Measurements from ENCODE around the gene FRRS1. TPM values are rescaled to one million over a fixed set of nuclear protein-coding genes. Genes with fewer than 3 reads are reported as not detected.

FRRS1 gene
- total and polyA plus RNA-seq, 10 of the 15 experiments (the other 5 are each of a cell fraction or from before 2014, with no cell fraction given), result 0.13 to 18.9 (median 8.0) TPM

GRCh38 chr1:99806882-99807281 lies 40.4 kb upstream of the FRRS1 start (continued):
- no peak for TF ChIP-seq BACH1 (IDR thresholded peaks at IDR 0.05; ENCODE audit: borderline replicate concordance)
- no peak for TF ChIP-seq PRDM15 (CRISPR knock-in tag; IDR thresholded peaks at IDR 0.05)

DNA sequence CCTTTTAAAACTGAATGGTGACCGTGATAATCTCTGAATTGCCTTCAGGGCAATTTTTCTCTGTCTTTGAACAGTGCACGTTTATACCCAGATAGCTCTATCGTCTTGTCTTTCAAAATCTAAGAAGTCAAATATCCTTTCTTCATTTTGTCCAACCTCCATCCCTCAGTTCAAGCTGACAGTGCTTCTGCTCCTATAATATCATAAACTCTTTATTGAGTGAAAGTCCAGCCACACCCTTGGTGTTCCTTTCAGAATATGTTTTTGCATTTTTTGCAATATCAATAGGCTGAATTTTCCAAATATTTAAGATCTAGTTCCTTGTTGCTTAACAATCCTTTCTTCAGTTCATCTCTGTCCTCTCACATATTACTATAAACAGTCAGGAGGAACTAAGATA lies 35.1 kb upstream of the FRRS1 start:
- intact Hi-C loops (cut with micrococcal nuclease; ENCODE audit: unreplicated experiment), result loop anchor here (10.0 kb wide), 3 partner anchors 473 to 733 kb away; partner anchors contain the start of genes CDC14A and GPR88

More for the DNA sequence above, 35.1 kb upstream of the FRRS1 start:
- WGBS (ENCODE audit: insufficient coverage, insufficient replicate concordance, low lambda C conversion rate, missing lambda C conversion rate), result 56% methylated on average over 3 of the region's 3 CpGs
- Histone ChIP-seq H3K27me3 (replicated peaks in 1 of 2; ENCODE audit: control insufficient read depth in 2 of 2, insufficient read depth in 2 of 2, low read length in 1 of 2) (no peaks in the 10 kb centered on the region), H3K27ac (ENCODE audit: control insufficient read depth, insufficient read depth) (no peak overlapping the region), H3K4me1 (ENCODE audit: control insufficient read depth, insufficient read depth, low read length) (no peaks in the 10 kb centered on the region), H4K20me1 (ENCODE audit: control insufficient read depth, insufficient read depth) (no peaks in the 10 kb centered on the region), H3K9me3 (replicated peaks; ENCODE audit: control insufficient read depth, insufficient read depth, low read length) (no peaks in the 10 kb centered on the region), H3K36me3 (ENCODE audit: control insufficient read depth in 2 of 2, insufficient read depth in 2 of 2, low read length in 1 of 2) (no peaks in the 10 kb centered on the region), H3K4me3 (no peak overlapping the region), H3K79me2 (ENCODE audit: control insufficient read depth, insufficient read depth, low read length) (no peaks in the 10 kb centered on the region), H3K4me2 (ENCODE audit: control insufficient read depth, insufficient read depth) (no peak overlapping the region), H3K9ac (ENCODE audit: control insufficient read depth, insufficient read depth, low read length) (no peak overlapping the region), H2AFZ (ENCODE audit: control insufficient read depth, low read depth, low read length) (no peak overlapping the region)
- ChIA-PET POLR2A (no interaction called here), SMC1A (ENCODE audit: uncharacterized antibody, unreplicated experiment) (interaction anchor here (1.0 to 1.8 kb wide), 2 partner anchors 9 to 15 kb away, joined by 3 to 4 read pairs; no protein-coding TSS in a partner anchor), CTCF (interaction anchor here (0.7 kb wide), 1 partner anchor 149 kb away, joined by 3 read pairs; no protein-coding TSS in a partner anchor), RAD21 (ENCODE audit: unreplicated experiment) (interaction anchor here (0.5 kb wide), 1 partner anchor 581 kb away, joined by 3 read pairs; no protein-coding TSS in a partner anchor)
- TF ChIP-seq POU2F2 (IDR thresholded peaks at IDR 0.05; ENCODE audit: borderline replicate concordance, low read depth, low read length) (no peak), USF1 (IDR thresholded peaks at IDR 0.05; ENCODE audit: borderline replicate concordance, extremely low read length, insufficient read depth, low read depth, low read length) (no peak), DPF2 (IDR thresholded peaks at IDR 0.05) (no peak), ZBTB4 (CRISPR knock-in tag; IDR thresholded peaks at IDR 0.05) (no peak)
- no TSS peak for BruUV-seq (replicated peaks)
- ATAC-seq (no peak), DNase-seq (ENCODE audit: low read depth, low spot score) (no peak), FAIRE-seq (no peak)
- in situ Hi-C loops (cut with MboI), result no loop called here
